Astrocyte of the cerebellum (primary cell): ENCODE results near the gene FCN1.

Experiments
- DNase-seq: peaks from one replicate; pipeline ENCODE4 v3.0.0-alpha.2; 2011; ENCODE audit warnings: low read depth
- H3K4me3 ChIP-seq: 2 replicates; pipeline ENCODE4 v1.5.1; 2011; ENCODE audit warnings: mild to moderate bottlenecking, low read depth, low read length, moderate library complexity
- CTCF ChIP-seq: IDR thresholded peaks from 2 replicates; pipeline ENCODE4 v1.5.1; 2012; ENCODE audit warnings: low read length, low read depth, moderate library complexity, mild to moderate bottlenecking; ENCODE audit errors: missing control alignments
- in situ Hi-C: cut with HindIII; loops from 2 replicates; pipeline ENCODE4 v1.10.0; 2017; ENCODE audit warnings: low sequenced_read_pairs

Gene FCN1

GRCh38 chr9:134877541-134877940, 40.2 kb downstream of the FCN1 start:
- no peak for TF ChIP-seq CTCF
- DNase-seq, result no peak
- in situ Hi-C loops, result no loop called here
- no peak overlapping the region for H3K4me3 ChIP-seq

- TF ChIP-seq CTCF, result no peak
- DNase-seq, result no peak
- no peak overlapping the region for H3K4me3 ChIP-seq
- in situ Hi-C loops, result no loop called here
Observed at GRCh38 chr9:134875371-134875770, 42.3 kb downstream of the FCN1 start.

- H3K4me3 ChIP-seq, result no peak overlapping the region
- no peak for DNase-seq
- in situ Hi-C loops, result no loop called here
- no peak for TF ChIP-seq CTCF
Observed at GRCh38 chr9:134872482-134873231, 45.1 kb downstream of the FCN1 start.

- no peak overlapping the region for H3K4me3 ChIP-seq
- TF ChIP-seq CTCF, result no peak
- in situ Hi-C loops, result no loop called here
- no peak for DNase-seq
Observed at GRCh38 chr9:134871697-134872340, 45.9 kb downstream of the FCN1 start.

- in situ Hi-C loops, result no loop called here
- DNase-seq, result no peak
- H3K4me3 ChIP-seq, result no peak overlapping the region
- no peak for TF ChIP-seq CTCF
Observed at GRCh38 chr9:134870746-134871662, 46.7 kb downstream of the FCN1 start.

GRCh38 chr9:134870301-134870694, 47.4 kb downstream of the FCN1 start:
- in situ Hi-C loops, result no loop called here
- DNase-seq, result no peak
- H3K4me3 ChIP-seq, result no peak overlapping the region
- no peak for TF ChIP-seq CTCF
